ENCODE data around the gene BCL11B. TPM values are rescaled to one million over a fixed set of nuclear protein-coding genes. Genes with fewer than 3 reads are reported as not detected.
A peak's percentile ranks its signal among the peaks of the same experiment; 100 is the strongest.

The BCL11B gene
- total and polyA plus RNA-seq, 4 experiments from 2014 or later, result 2.6 to 165 (median 87.3) TPM

DNA sequence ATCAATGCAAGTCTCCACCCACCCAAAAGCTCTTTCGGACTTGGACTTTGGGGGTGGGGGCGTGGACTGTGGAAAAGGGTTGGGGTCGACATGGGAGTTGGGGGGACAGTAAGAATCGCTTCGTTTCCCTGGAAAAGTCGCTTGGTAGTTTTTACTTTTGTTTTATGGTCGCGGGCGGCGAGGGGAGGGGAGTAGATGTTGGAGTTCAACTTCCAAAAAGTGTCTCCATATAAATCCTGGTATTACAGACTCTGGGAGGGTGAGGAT, 568 bp upstream of the BCL11B start:
- Mint-ChIP-seq H3K27ac (peak overlapping the region; percentile 89 to 99 (median 96)), H3K4me3 (peak overlapping the region; percentile 91 to 100 (median 98)), H3K27me3 (no peaks in the 10 kb centered on the region), H3K4me1 (peaks cover 16 to 49% (median 28%) of the 10 kb centered on the region in 4 donors), H3K36me3 (peaks cover 23 to 32% of the 10 kb centered on the region in 2 donors), H3K9me3 (peaks cover 0 to 8% (median 1%) of the 10 kb centered on the region in 8 donors)
- H3K4me3 ChIP-seq (ENCODE audit: low read length in 2 of 2), result peak overlapping the region; percentile 47 to 91
- DNase-seq, result no peak
- ChIA-PET POLR2A (ENCODE audit: partially characterized antibody) (interaction anchor here (0.7 to 66.7 kb wide), 24 partner anchors 10 to 1816 kb away, joined by 3 to 6015 read pairs (median 7); no protein-coding TSS in a partner anchor), CTCF (ENCODE audit: partially characterized antibody) (interaction anchor here (0.7 to 2.8 kb wide), 10 partner anchors 11 to 1295 kb away, joined by 3 to 40 read pairs (median 4); no protein-coding TSS in a partner anchor)
- intact Hi-C loops (cut with micrococcal nuclease), result loop anchor here (1.0 to 5.0 kb wide), 9 partner anchors 1045 to 1920 kb away; no protein-coding TSS in a partner anchor
- no peaks in the 10 kb centered on the region for H3K9me3 ChIP-seq (ENCODE audit: control insufficient read depth in 1 of 2, low read length in 2 of 2)
- H3K4me1 ChIP-seq (ENCODE audit: insufficient read depth, low read length), result peaks cover 21% of the 10 kb centered on the region
- no peaks in the 10 kb centered on the region for H3K36me3 ChIP-seq (ENCODE audit: insufficient read depth, low read length)
- H3K27ac ChIP-seq (ENCODE audit: low read depth, low read length), result peak overlapping the region; percentile 80
- H3K27me3 ChIP-seq (ENCODE audit: insufficient read depth, low read length), result no peaks in the 10 kb centered on the region

DNA sequence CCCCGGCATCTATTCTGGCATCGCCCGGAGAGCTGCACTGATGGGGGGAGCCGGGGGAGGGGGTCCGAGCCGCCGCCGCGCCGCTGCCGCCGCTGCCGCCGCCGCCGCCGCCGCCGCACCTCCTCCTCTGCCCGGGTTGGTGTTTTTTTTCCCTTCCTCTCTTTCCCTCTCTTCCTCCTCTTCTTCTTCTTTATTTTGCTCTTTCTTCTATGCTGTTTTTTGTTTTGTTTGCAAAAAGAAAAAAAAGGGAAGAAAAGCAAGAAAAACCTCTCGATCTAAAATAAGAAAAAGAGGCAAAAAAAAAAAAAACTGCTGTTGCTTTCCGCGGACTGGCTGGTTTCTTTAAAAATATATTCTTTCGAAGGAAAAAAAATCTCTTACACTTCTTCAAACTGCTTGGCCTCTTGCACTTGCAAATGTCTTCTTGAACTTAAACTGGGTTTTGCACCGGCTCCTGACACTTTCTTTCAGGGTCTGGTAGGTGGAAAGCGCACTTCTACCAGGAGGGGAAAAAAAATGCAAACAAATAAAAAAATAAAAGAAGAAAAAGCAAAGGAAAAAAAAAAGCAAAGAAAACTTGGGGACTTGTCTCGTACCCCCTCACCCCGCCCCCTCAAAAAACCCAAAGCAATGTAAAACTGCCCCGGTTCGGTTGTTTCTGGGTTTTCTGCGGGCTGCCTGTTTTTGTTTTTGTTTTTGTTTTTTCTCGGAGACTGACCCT, 616 bp downstream of the BCL11B start:
- Mint-ChIP-seq H3K4me1 (peaks cover 17 to 61% (median 32%) of the 10 kb centered on the region in 4 donors), H3K4me3 (peak overlapping the region; percentile 92 to 100 (median 98)), H3K27me3 (no peaks in the 10 kb centered on the region), H3K27ac (peak overlapping the region; percentile 92 to 99 (median 96)), H3K36me3 (peaks cover 34 to 43% of the 10 kb centered on the region in 2 donors), H3K9me3 (peaks cover 0 to 8% (median 1%) of the 10 kb centered on the region in 8 donors)
- ChIA-PET POLR2A (ENCODE audit: partially characterized antibody) (interaction anchor here (0.7 to 66.7 kb wide), 30 partner anchors 9 to 1815 kb away, joined by 3 to 6015 read pairs (median 6); no protein-coding TSS in a partner anchor), CTCF (ENCODE audit: partially characterized antibody) (interaction anchor here (0.6 to 2.8 kb wide), 22 partner anchors 9 to 1667 kb away, joined by 3 to 40 read pairs (median 4); no protein-coding TSS in a partner anchor)
- intact Hi-C loops (cut with micrococcal nuclease), result loop anchor here (5.0 kb wide), 5 partner anchors 1044 to 1919 kb away; no protein-coding TSS in a partner anchor
- peak in 2 of 5 donors; percentile 32 to 67 for DNase-seq
- Histone ChIP-seq H3K9me3 (ENCODE audit: control insufficient read depth in 1 of 2, low read length in 2 of 2) (no peaks in the 10 kb centered on the region), H3K36me3 (ENCODE audit: insufficient read depth, low read length) (no peaks in the 10 kb centered on the region), H3K27ac (ENCODE audit: low read depth, low read length) (peak overlapping the region; percentile 80), H3K27me3 (ENCODE audit: insufficient read depth, low read length) (no peaks in the 10 kb centered on the region), H3K4me1 (ENCODE audit: insufficient read depth, low read length) (peaks cover 26% of the 10 kb centered on the region), H3K4me3 (ENCODE audit: low read length in 2 of 2) (peak overlapping the region; percentile 91 to 93)

DNA sequence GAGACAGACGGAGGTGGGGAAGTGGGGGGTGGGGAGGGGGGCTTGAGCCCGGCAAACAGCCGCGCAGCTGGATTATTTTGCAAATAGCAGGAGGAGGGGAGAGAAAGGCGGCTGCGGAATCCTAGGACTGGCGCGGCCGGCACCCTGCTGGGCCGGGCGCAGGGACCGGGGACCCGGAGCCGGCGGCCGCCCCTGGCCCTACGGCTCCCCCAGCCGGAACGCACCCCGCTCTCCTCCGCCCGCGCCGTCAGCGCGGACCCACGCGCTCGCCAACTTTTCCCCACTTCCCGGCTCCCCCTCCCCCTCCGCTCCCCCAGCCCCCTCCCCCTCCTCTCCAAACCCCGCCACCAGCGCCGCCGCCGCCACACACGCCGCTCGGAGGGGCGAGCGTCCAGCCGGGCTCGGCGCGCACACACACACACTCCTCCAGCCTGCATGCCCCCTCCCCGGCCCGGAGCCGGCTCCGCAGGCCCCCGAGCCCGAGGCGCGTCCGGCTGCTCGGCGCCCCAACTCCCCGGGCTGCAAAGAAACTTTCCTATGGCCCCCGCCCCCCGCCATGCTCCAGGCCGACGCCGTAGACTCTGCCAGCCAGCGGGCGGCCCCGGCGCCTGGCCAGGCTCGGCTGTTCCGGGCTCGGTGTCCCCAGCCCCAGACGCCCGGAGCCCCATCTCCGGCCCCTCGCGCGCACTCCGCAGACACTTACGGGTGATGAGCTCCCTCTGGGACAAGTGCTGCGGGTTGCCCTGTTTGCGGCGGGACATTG, 1.4 kb downstream of the BCL11B start:
- peak in 4 of 5 donors; percentile 41 to 56 (median 48) for DNase-seq
- intact Hi-C loops (cut with micrococcal nuclease), result loop anchor here (5.0 kb wide), 5 partner anchors 1043 to 1918 kb away; no protein-coding TSS in a partner anchor
- H3K36me3 ChIP-seq (ENCODE audit: insufficient read depth, low read length), result no peaks in the 10 kb centered on the region
- H3K27me3 ChIP-seq (ENCODE audit: insufficient read depth, low read length), result no peaks in the 10 kb centered on the region
- H3K4me1 ChIP-seq (ENCODE audit: insufficient read depth, low read length), result peaks cover 32% of the 10 kb centered on the region
- peak overlapping the region; percentile 76 to 91 for H3K4me3 ChIP-seq (ENCODE audit: low read length in 2 of 2)
- Mint-ChIP-seq H3K4me3 (peak overlapping the region; percentile 94 to 100 (median 98)), H3K27ac (peak overlapping the region; percentile 97 to 100 (median 99)), H3K36me3 (peaks cover 40 to 47% of the 10 kb centered on the region in 2 donors), H3K9me3 (peaks cover 0 to 8% (median 1%) of the 10 kb centered on the region in 8 donors), H3K4me1 (peaks cover 17 to 61% (median 36%) of the 10 kb centered on the region in 4 donors), H3K27me3 (no peaks in the 10 kb centered on the region)
- H3K27ac ChIP-seq (ENCODE audit: low read depth, low read length), result peak overlapping the region; percentile 80
- ChIA-PET POLR2A (ENCODE audit: partially characterized antibody) (interaction anchor here (0.7 to 66.7 kb wide), 19 partner anchors 8 to 1667 kb away, joined by 3 to 6015 read pairs (median 11); no protein-coding TSS in a partner anchor), CTCF (ENCODE audit: partially characterized antibody) (interaction anchor here (0.6 to 11.0 kb wide), 7 partner anchors 26 to 1292 kb away, joined by 3 to 270 read pairs (median 4); no protein-coding TSS in a partner anchor)
- H3K9me3 ChIP-seq (ENCODE audit: control insufficient read depth in 1 of 2, low read length in 2 of 2), result no peaks in the 10 kb centered on the region

DNA sequence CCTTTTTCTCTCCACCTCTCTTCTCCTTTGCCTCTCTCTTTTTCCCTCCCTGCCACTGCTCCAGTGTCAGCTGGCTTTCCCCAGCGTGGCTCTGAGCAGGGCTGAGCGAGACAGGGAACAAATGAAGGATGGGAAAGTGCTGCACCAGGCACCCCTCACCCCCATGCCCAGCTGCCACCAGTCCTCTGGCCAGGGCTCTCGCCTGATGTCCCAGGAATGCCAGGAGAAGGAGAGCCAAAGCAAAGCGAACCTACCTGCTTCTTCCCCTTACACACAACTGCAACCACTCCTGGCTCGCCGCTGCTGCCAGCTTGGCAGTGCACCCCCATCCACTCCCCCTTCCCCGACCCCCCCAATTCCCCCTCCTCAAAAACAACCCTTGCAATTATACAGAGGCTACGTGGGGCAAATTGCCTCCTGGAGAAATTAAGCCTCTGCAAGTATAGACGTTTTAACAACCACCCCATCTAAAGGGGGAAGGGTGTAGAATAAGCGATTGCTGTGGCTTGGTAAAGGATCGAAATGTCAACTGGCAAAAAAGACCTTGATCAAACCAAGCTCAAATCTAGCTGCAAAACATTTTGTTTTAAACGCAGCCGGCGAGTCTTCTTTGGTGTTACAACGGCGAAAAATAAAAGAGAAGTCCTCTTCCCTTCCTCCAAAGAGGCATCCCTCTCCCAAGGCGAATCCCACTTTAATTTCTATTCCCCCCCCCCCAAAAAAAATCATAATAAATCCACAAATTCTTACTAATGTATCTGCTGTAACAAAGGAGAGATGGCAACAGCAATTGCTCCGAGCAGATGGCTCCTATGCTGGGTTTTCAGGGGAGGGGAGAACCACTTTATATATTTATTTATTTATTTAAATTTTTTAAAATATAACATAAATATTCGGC, 2.9 kb downstream of the BCL11B start:
- Histone ChIP-seq H3K27ac (ENCODE audit: low read depth, low read length) (peak overlapping the region; percentile 98), H3K4me3 (ENCODE audit: low read length in 2 of 2) (peak overlapping the region; percentile 91 to 99), H3K27me3 (ENCODE audit: insufficient read depth, low read length) (no peaks in the 10 kb centered on the region), H3K9me3 (ENCODE audit: control insufficient read depth in 1 of 2, low read length in 2 of 2) (no peaks in the 10 kb centered on the region), H3K4me1 (ENCODE audit: insufficient read depth, low read length) (peaks cover 48% of the 10 kb centered on the region), H3K36me3 (ENCODE audit: insufficient read depth, low read length) (peaks cover 6% of the 10 kb centered on the region)
- POLR2A ChIA-PET (ENCODE audit: partially characterized antibody), result interaction anchor here (0.6 to 66.7 kb wide), 27 partner anchors 7 to 1666 kb away, joined by 3 to 6015 read pairs (median 11); no protein-coding TSS in a partner anchor
- CTCF ChIA-PET (ENCODE audit: partially characterized antibody), result interaction anchor here (0.7 to 11.0 kb wide), 12 partner anchors 15 to 1560 kb away, joined by 3 to 270 read pairs (median 20); no protein-coding TSS in a partner anchor
- peaks cover 0 to 8% (median under 1%) of the 10 kb centered on the region in 8 donors for H3K9me3 Mint-ChIP-seq
- peaks cover 53 to 56% of the 10 kb centered on the region in 2 donors for H3K36me3 Mint-ChIP-seq
- intact Hi-C loops (cut with micrococcal nuclease), result loop anchor here (5.0 kb wide), 1 partner anchor 337 kb away; no protein-coding TSS in a partner anchor
- peaks cover 27 to 63% (median 42%) of the 10 kb centered on the region in 4 donors for H3K4me1 Mint-ChIP-seq
- H3K27me3 Mint-ChIP-seq, result no peaks in the 10 kb centered on the region
- DNase-seq, result peak in 3 of 5 donors; percentile 21 to 28 (median 24)
- H3K4me3 Mint-ChIP-seq, result peak overlapping the region; percentile 94 to 100 (median 98)
- peak overlapping the region; percentile 99 to 100 (median 100) for H3K27ac Mint-ChIP-seq

DNA sequence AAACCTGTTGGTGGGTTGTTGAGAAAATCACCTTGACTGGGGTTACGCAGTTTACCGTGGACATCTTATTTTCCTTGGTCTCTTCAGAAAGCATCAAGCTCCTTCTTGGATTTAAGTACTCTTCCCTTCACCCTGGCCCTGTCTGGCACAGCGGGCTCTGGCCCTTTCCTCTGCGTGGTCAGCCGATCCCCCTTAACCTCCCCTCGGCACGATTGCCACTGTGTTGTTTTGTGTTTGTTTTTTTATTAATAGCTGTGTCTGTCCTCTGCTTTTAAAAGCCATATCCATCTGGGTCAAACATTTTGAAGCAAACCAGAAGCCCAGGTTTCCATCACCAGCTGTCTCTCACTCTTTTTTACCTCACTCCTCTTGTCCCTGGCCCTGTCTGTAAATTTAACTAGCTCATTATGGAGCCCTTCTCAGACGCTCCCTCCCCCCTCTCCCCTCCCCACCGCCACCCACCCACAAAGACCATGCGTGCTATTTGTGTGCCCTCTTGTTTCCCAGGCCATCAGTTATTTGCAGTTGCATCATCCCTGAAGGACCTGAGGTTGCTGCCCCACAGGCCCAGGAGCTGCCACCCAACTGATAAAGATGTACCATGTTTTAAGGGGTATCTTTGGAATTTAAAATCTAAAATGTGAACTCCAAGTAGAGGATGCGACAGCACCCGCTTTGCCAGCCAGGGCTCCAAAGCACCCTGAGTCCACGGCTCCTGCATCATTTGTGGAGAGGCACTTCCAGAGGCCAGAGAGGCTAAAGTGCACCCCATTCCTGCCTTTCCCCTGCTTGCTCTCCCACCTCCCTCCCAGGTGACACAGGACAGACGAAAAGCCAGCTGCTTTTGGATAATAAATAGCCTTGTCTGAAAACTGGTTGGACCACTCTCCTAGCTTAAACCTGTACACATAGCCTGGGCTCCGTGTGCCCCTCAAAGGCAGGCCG, 3.9 kb downstream of the BCL11B start:
- H3K27me3 ChIP-seq (ENCODE audit: insufficient read depth, low read length), result no peaks in the 10 kb centered on the region
- Mint-ChIP-seq H3K4me1 (peaks cover 34 to 69% (median 47%) of the 10 kb centered on the region in 4 donors), H3K27me3 (no peaks in the 10 kb centered on the region), H3K27ac (peak overlapping the region; percentile 99 to 100 (median 100)), H3K9me3 (peaks cover 0 to 8% (median under 1%) of the 10 kb centered on the region in 8 donors), H3K4me3 (peak overlapping the region; percentile 94 to 100 (median 98)), H3K36me3 (peaks cover 59 to 64% of the 10 kb centered on the region in 2 donors)
- H3K9me3 ChIP-seq (ENCODE audit: control insufficient read depth in 1 of 2, low read length in 2 of 2), result no peaks in the 10 kb centered on the region
- peaks cover 6% of the 10 kb centered on the region for H3K36me3 ChIP-seq (ENCODE audit: insufficient read depth, low read length)
- H3K4me3 ChIP-seq (ENCODE audit: low read length in 2 of 2), result peak overlapping the region; percentile 91 to 99
- ChIA-PET POLR2A (ENCODE audit: partially characterized antibody) (interaction anchor here (0.6 to 66.7 kb wide), 27 partner anchors 6 to 1801 kb away, joined by 3 to 6015 read pairs (median 11); partner anchors contain the start of gene CCDC85C), CTCF (ENCODE audit: partially characterized antibody) (interaction anchor here (0.7 to 11.0 kb wide), 13 partner anchors 14 to 1559 kb away, joined by 3 to 270 read pairs (median 14); no protein-coding TSS in a partner anchor)
- peak in 4 of 5 donors; percentile 21 to 70 (median 28) for DNase-seq
- intact Hi-C loops (cut with micrococcal nuclease), result loop anchor here (2.0 to 5.0 kb wide), 4 partner anchors 77 to 823 kb away; no protein-coding TSS in a partner anchor
- peak overlapping the region; percentile 98 for H3K27ac ChIP-seq (ENCODE audit: low read depth, low read length)
- H3K4me1 ChIP-seq (ENCODE audit: insufficient read depth, low read length), result peaks cover 49% of the 10 kb centered on the region
